GM18868 (cell line): ENCODE data around the gene EP400.

Experiments
- ATAC-seq: cut with Tn5 transposase; IDR thresholded peaks from one replicate; pipeline ENCODE4 v1.9.1; 2021; ENCODE audit warnings: mild to moderate bottlenecking, moderate library complexity; ENCODE audit not compliant: unreplicated experiment

Gene EP400

GRCh38 chr12:131922772-131923171 lies 27.0 kb upstream of the EP400 start:
- ATAC-seq, result no peak

DNA sequence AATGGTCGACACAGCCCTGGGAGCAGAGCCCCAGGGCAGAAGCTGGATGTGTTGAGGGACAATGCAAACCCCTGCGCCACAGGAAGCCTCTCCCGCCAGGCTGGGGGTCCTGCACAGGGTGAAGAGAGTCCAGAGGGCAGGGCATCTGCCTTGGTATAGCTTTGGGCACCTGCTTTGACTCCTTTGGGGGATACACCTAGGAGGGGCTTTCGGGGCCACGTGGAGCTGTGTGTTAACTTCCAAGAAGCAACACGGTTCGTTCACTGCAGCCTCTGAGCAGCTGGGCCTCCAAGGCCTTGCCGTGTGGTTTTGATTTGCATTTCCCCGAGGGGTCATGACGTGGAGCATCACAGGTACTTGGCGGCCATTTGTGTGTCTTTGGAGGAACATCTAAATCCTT lies 26.5 kb upstream of the EP400 start:
- ATAC-seq, result peak; percentile 73

GRCh38 chr12:131927110-131928079 lies 22.3 kb upstream of the EP400 start:
- no peak for ATAC-seq

- no peak for ATAC-seq
These were observed 21.5 kb upstream of the EP400 start for GRCh38 chr12:131928080-131928710.

DNA sequence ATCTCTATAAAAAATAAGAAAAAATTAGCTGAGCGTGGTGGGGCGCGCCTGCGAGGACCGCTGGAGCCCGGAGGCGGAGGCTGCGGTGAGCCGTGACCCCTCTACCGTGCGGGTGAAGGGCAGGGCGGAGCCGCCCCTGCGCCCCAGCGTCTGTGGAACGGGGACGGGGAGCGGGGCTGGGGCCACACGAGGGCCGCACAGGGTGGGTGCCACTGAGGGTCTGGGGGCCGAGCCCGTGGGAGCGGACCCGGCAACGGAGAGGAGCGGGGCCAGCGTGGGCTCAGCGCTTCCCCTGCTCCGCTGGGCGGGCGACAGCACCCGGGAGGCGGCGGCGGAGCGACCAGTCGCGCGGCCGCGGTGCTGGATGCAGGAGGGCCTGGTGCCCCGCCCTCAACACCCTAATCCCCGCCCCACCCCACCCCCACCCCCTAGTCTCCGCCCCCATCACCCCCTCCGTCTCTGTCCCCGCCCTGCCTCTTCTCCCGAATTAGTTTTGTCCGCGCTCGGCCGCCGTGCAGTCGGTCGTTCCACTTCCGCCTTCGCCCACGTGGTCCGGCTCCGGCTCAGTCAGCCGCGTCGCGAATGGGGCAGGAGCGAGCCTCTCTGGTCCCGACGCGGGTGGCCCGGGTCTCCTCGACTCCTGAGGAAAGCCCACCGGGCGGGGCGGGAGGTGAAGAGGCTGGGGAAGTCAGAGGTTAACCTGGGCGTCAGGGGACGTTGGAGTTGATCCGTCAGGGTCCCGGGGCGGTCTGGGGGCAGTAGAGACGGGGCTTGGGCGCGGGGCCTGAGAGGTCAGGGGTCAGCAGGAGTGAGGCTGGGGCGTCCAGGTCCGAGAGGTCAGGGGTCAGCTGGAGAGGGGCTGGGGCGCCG lies 20.8 kb upstream of the EP400 start, which contains the start of gene PUS1:
Gene PUS1 (plus strand): TSS at position 566 of the 870 bp plus-strand sequence. CDS start 447 bp downstream, outside the sequence.
- ATAC-seq, result peak; percentile 69

GRCh38 chr12:131929581-131930456 lies 19.9 kb upstream of the EP400 start:
- no peak for ATAC-seq

- no peak for ATAC-seq
These were observed 19.2 kb upstream of the EP400 start for GRCh38 chr12:131930510-131930909.

- no peak for ATAC-seq
These were observed 16.4 kb upstream of the EP400 start for GRCh38 chr12:131933387-131933786.

GRCh38 chr12:131934535-131934934 lies 15.2 kb upstream of the EP400 start:
- no peak for ATAC-seq

GRCh38 chr12:131938082-131938481 lies 11.7 kb upstream of the EP400 start:
- no peak for ATAC-seq

DNA sequence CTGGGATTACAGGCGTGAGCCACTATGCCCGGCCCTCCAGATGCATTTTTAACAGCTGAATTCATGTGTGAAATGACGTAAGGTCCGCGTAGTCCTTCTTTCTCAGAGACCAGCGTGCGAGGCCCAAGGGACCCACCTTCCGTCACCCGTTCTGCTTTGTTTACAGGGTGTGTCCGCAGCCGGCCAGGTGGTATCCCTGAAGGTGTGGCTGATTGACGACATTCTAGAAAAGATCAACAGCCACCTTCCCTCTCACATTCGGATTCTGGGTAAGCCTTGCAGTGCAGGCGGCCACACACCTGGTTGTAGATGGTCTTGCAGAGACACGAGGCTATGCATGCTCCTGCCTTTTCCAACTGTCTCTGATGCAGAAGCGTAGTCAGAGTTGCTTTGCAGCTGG lies 10.7 kb upstream of the EP400 start:
- no peak for ATAC-seq

- ATAC-seq, result no peak
These were observed 9.6 kb upstream of the EP400 start for GRCh38 chr12:131940141-131940547.

DNA sequence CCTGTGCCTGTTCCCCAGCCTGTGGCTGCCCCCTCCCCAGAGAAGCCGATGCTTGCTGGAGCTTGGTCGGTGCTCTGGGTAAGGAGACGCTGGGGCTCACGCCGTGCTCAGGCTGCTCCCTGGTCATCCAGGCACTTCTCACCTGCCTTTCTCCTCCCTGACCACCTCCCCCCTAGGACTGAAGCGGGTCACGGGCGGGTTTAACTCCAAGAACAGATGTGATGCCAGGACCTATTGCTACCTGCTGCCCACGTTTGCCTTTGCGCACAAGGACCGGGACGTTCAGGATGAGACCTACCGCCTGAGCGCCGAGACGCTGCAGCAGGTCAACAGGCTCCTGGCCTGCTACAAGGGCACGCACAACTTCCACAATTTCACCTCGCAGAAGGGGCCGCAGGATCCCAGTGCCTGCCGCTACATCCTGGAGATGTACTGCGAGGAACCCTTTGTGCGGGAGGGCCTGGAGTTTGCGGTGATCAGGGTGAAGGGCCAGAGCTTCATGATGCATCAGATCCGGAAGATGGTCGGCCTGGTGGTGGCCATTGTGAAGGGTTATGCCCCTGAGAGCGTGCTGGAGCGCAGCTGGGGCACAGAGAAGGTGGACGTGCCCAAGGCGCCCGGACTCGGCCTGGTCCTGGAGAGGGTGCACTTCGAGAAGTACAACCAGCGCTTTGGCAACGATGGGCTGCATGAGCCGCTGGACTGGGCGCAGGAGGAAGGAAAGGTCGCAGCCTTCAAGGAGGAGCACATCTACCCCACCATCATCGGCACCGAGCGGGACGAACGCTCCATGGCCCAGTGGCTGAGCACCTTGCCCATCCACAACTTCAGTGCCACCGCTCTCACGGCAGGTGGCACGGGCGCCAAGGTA lies 8.4 kb upstream of the EP400 start:
- ATAC-seq, result no peak

GRCh38 chr12:131941987-131942341 lies 7.8 kb upstream of the EP400 start:
- no peak for ATAC-seq

GRCh38 chr12:131942671-131943070 lies 7.1 kb upstream of the EP400 start:
- no peak for ATAC-seq

DNA sequence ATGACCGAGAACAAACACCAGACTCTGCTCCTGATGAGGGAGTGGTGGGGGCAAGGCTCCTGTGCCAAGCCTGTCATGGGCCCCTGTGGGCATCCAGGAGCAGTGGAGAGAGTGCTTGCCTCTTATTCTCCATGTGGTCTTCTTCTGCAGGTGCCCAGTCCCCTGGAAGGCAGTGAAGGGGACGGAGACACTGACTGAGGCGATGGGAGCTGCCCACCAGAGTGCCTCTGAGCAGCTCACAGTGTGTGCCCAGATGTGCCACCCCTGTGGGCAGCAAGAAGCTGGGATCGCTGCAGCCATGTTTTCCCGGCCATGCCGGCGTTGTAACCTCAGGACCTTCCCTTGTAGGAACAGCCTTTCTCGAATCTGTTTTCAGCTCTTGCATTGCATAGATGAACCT lies 6.4 kb upstream of the EP400 start:
- no peak for ATAC-seq

DNA sequence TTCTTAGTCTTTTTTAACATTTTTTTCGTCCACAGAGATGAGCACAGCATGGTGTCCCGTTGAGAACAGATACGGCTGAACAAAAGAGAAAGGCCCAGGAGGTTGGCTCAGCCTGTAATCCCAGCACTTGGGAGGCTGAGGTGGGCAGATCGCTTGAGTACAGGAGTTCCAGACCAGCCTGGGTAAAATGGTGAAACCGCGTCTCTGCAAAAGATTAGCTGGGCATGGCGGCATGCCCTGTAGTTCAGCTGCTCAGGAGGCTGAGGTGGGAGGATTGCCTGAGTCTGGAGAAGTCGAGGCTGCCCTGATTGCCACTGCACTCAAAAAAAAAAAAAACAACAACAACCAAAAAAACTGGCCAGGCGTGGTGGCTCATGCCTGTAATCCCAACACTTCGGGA lies 5.9 kb upstream of the EP400 start:
- ATAC-seq, result no peak

DNA sequence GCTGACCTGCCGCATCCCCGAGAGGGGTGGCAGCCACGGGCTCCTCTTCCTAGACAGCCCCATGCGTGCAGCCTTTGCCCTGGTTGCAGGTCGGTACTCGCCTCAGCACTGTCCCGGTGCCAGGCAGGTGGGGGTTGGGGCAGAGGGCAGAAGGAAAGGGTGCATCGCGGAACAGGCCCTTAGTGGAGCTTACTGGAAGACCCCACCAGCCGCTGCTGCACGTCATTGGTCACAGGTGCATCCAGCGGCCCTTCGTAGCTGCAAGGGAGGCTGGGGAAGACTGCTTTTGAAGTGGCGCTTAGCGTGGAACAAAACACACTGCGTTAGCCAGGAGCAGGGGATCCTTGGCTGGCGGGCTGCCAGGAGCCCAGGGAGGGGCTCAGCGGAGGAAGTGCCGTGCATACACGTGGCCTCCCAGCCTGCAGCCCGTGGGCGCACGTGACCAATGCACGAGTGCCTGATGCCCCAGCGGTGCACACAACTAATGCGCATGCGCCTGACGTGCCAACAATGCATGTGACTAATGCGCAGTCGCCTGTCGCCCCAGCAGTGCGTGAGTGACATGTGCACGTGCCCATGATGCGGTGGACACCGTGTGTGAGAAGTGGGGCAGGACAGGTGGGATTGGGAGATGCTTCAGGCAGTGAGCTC lies 5.0 kb upstream of the EP400 start:
- no peak for ATAC-seq

- no peak for ATAC-seq
These were observed 3.0 kb upstream of the EP400 start for GRCh38 chr12:131946757-131947156.
